Retinal pigment epithelial cell (primary cell): ENCODE data around the gene RAB3C.

Source experiments
- DNase-seq: peaks from one replicate; pipeline ENCODE4 v3.0.0-alpha.2; 2010; ENCODE audit warnings: low read depth
- H3K4me3 ChIP-seq: 2 replicates; pipeline ENCODE4 v1.5.1; 2011; ENCODE audit warnings: mild to moderate bottlenecking, low read length, control low read depth, moderate library complexity
- TF ChIP-seq, protein P1 (sequence below): conservative IDR thresholded peaks from 2 replicates; pipeline ENCODE4 v1.5.1; 2011; ENCODE audit warnings: low read depth, low read length, control low read depth, inconsistent platforms

The RAB3C gene

DNA sequence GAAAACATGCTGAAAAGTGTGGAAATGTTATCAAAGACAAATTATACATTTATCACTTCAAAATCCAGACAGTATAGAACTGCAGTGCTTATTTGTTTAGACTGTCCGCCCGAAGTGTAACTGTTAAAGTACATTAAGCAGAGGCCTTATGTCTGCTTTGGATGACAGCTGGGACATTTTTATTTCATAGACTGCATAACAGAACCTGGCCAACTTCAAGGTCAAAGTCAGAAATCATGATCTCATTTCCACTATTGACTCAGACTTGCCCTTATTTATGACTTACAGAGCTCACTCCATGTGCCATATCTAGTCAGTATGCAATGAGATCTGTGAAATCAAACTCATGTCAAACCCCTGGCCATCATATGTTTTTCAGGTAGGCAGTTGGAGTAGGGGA, 87.7 kb downstream of the RAB3C start:
- no peak for DNase-seq
- no peak overlapping the region for H3K4me3 ChIP-seq
- TF ChIP-seq, protein P1, sequence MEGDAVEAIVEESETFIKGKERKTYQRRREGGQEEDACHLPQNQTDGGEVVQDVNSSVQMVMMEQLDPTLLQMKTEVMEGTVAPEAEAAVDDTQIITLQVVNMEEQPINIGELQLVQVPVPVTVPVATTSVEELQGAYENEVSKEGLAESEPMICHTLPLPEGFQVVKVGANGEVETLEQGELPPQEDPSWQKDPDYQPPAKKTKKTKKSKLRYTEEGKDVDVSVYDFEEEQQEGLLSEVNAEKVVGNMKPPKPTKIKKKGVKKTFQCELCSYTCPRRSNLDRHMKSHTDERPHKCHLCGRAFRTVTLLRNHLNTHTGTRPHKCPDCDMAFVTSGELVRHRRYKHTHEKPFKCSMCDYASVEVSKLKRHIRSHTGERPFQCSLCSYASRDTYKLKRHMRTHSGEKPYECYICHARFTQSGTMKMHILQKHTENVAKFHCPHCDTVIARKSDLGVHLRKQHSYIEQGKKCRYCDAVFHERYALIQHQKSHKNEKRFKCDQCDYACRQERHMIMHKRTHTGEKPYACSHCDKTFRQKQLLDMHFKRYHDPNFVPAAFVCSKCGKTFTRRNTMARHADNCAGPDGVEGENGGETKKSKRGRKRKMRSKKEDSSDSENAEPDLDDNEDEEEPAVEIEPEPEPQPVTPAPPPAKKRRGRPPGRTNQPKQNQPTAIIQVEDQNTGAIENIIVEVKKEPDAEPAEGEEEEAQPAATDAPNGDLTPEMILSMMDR = no peak

GRCh38 chr5:58671155-58671554, 88.3 kb downstream of the RAB3C start:
- TF ChIP-seq, protein P1 = no peak
- DNase-seq = no peak

GRCh38 chr5:58672521-58672920, 89.6 kb downstream of the RAB3C start:
- no peak overlapping the region for H3K4me3 ChIP-seq
- no peak for DNase-seq
- TF ChIP-seq, protein P1 = no peak

More at GRCh38 chr5:58671155-58671554, 88.3 kb downstream of the RAB3C start:
- no peak overlapping the region for H3K4me3 ChIP-seq

DNA sequence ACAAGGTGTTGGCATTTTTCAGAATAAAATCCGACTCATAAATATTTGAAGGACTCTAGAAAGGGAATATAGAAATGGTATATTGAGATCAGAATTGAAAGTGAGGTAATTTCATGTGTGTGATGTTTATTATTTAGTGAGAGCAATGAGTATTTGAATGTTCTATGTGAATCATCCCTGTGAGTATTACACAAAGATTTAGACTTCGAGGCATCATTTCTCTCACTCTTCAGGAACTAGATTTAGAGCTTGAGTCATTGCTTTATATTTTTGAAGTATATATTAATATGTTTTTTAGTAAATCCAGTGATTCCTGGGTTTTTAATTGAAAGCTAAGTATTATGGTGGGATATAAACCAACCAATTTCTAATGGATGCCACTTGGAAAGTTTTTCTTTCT, 91.2 kb downstream of the RAB3C start:
- no peak for DNase-seq
- H3K4me3 ChIP-seq = no peak overlapping the region
- TF ChIP-seq, protein P1 = no peak

DNA sequence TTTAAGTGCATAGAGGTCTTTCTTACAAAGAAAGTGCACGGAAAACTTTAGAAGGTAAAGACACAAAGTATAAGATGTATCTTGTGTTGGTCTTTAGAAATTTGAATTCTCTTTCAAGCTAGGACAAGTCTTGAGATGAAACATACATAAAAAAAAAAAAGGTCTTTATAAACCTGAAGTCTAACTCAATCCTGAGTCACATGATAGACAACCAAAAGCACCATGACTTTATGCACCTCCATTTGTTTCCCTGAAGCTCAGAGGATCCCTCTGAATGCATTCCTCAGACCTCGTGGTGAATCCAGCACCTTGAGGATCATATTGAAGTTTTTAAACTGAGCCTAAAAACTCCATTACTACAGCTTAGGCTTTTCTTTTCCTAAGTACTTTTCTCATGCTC, 91.8 kb downstream of the RAB3C start:
- H3K4me3 ChIP-seq = no peak overlapping the region
- TF ChIP-seq, protein P1 = no peak
- DNase-seq = no peak

DNA sequence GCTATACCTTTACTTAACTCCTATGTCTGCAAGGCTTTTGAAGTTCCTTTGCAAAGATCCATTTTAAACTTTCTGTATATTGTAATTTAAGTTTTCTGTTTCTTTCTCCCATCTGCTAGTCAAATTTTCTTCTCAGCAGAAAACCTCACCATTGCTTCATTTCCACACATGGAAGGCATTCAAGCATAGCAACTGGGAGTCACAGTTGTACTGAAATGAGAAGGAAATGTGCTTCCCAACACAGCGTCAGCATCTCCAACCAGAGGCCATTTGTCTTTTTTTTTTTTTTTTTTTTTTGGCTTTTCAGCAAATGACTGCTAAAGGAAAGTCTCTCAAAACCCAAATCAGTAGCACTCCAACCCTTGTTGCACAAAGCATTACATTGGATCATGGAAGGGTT, 92.5 kb downstream of the RAB3C start:
- DNase-seq = no peak
- TF ChIP-seq, protein P1 = no peak
- no peak overlapping the region for H3K4me3 ChIP-seq

GRCh38 chr5:58677650-58678049, 94.8 kb downstream of the RAB3C start:
- TF ChIP-seq, protein P1 = no peak
- DNase-seq = no peak
- no peak overlapping the region for H3K4me3 ChIP-seq
